ENCODE data around the gene KERA.

Gene KERA

DNA sequence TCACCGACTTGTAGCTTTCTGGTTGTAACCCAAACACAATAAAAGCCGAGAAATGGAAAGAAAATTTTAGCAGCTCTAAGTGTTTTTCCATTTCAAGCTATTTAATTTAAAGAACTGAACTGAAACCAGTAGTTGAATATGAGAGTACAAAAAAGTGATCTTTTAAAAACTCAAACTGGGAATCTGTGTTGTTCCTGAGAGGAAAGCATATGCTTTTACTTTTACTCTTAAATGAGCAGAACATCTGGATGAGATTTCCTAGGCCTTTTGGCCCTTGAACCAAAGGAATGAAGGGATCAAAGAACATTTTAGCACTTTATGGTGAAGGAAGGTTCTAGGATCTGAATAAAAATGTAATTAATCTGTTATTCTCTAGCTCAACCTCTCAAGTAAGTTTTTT lies 1.3 kb downstream of the KERA start:
- Mint-ChIP-seq H3K4me3 (no peak overlapping the region), H3K27ac (no peak overlapping the region), H3K9me3 (no peaks in the 10 kb centered on the region), H3K36me3 (ENCODE audit: low read depth) (no peaks in the 10 kb centered on the region), H3K4me1 (no peaks in the 10 kb centered on the region), H3K27me3 (peaks cover 5% of the 10 kb centered on the region)
- DNase-seq (no peak), ATAC-seq (no peak)

DNA sequence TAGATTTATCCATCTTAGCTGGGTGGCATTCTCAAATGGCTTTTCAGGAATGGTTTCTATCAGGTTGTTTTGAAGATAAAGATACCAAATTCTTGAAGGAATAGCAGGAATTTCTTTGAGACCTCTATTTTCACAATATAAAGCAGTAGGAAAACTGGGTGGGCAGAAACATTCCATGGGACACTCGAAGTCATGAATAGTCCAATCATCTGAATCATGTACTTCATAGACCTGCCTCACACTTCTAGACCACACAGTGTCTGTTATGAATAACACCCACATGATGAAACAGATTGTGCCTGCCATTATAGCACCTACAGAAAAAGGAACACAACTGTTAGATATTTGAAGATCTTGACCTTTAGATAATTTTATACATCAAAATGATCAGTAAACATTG lies 1.8 kb downstream of the KERA start:
- no peak for DNase-seq
- Mint-ChIP-seq H3K27ac (no peak overlapping the region), H3K4me3 (no peak overlapping the region), H3K27me3 (peaks cover 5% of the 10 kb centered on the region), H3K9me3 (no peaks in the 10 kb centered on the region), H3K4me1 (no peaks in the 10 kb centered on the region), H3K36me3 (ENCODE audit: low read depth) (no peaks in the 10 kb centered on the region)
- no peak for ATAC-seq

DNA sequence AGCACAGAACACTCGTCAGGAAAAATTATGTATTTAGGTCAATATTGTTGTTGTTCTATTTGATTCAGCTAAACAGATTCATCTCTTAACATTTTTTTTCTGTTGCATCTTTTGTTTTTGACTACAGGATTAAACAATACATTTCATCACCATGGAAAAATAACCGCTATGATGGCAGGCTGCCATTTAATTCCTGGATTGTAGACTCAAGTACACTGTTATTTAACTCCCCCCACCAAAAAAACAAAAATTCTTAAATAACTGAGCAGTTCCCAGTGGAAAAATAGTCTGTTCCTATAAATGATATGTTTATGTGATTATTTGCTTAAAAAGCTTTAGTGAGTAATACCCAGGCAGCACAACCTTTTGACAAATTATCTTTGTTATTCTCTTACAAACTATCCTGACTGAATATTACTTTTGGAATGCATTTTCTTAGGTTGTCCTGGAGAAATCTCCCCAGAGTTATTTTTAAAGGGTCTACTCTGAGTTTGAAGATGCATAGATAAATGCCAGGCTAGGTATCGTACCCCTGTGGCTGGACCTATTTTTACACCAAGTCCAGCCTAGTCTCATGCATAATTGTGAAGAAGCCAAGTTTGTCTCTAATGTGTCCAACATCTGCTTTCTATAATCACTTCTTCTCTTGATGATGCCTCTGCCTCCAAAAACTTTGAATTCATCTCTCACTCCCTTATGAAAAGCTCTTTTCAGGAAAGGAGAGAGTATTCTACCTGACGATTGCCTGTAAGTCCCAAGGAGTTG lies 3.7 kb downstream of the KERA start:
- no peak for DNase-seq
- H3K9me3 Mint-ChIP-seq: no peaks in the 10 kb centered on the region
- H3K4me1 Mint-ChIP-seq: no peaks in the 10 kb centered on the region
- H3K36me3 Mint-ChIP-seq (ENCODE audit: low read depth): no peaks in the 10 kb centered on the region
- H3K27me3 Mint-ChIP-seq: peaks cover 2% of the 10 kb centered on the region
- no peak overlapping the region for H3K4me3 Mint-ChIP-seq
- ATAC-seq: no peak
- H3K27ac Mint-ChIP-seq: no peak overlapping the region

DNA sequence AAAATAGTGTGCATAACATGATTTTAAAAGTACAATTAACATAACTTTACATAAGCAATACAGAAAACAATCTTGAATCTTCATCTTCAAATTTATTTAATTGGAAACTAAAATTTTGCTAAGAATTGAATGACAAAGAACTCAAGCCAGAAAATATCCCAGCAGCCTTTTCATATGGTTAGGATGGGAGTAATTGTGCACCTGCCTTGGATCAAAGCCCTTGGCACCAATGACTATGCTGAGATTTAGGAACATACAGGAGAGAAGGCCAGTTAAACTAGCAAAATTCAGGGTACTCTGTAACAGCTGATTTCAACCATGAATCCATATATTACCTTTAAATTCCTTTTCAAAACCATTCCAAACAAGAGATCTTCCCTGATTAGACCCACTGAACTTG lies 5.8 kb downstream of the KERA start:
- Mint-ChIP-seq H3K27me3 (peaks cover 2% of the 10 kb centered on the region), H3K36me3 (ENCODE audit: low read depth) (no peaks in the 10 kb centered on the region), H3K27ac (no peak overlapping the region), H3K4me3 (no peak overlapping the region), H3K9me3 (no peaks in the 10 kb centered on the region), H3K4me1 (no peaks in the 10 kb centered on the region)
- ATAC-seq (no peak), DNase-seq (no peak)

GRCh38 chr12:91044586-91044985 lies 13.2 kb downstream of the KERA start:
- no peak for DNase-seq
- Mint-ChIP-seq H3K36me3 (ENCODE audit: low read depth) (no peaks in the 10 kb centered on the region), H3K27ac (no peak overlapping the region), H3K4me1 (no peaks in the 10 kb centered on the region), H3K27me3 (no peaks in the 10 kb centered on the region), H3K9me3 (no peaks in the 10 kb centered on the region), H3K4me3 (no peak overlapping the region)
- ATAC-seq: no peak

GRCh38 chr12:91043408-91043807 lies 14.4 kb downstream of the KERA start:
- Mint-ChIP-seq H3K4me3 (no peak overlapping the region), H3K36me3 (ENCODE audit: low read depth) (no peaks in the 10 kb centered on the region)

DNA sequence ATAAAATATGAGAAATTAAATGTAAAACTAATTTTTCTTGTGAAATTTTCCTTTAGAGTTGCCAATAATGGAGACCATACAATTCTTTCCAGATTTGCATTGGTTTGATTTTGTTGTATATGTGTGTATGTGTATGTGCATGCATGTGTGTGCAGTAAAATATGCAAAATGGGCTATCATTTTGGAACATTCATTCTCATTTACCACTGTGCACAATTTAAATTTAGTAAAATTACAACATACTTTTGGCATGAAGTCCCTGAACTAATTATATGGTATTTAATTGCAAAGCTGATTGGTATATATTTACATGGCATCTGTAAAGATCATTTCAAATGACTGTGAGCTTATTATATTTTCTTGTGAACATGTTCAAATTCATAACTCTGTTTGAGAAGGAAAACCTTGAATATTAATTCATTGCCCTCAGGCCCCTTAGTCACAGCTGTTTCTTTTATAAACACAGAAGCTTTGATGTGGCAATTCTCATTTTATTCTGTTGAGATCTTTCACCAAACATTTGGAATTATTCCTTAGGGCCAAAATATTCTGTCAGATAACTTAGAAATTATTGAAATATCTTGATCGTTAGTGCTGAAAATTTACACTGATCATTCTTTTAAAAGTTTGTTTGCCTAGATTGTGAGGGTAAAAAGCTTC lies 17.6 kb downstream of the KERA start:
- H3K27ac Mint-ChIP-seq: no peak overlapping the region
- no peaks in the 10 kb centered on the region for H3K9me3 Mint-ChIP-seq
- ATAC-seq: no peak
- H3K36me3 Mint-ChIP-seq (ENCODE audit: low read depth): no peaks in the 10 kb centered on the region
- no peak for DNase-seq
- H3K4me1 Mint-ChIP-seq: no peaks in the 10 kb centered on the region
- no peak overlapping the region for H3K4me3 Mint-ChIP-seq
- no peaks in the 10 kb centered on the region for H3K27me3 Mint-ChIP-seq

More at GRCh38 chr12:91043408-91043807, 14.4 kb downstream of the KERA start:
- Mint-ChIP-seq H3K27me3 (no peaks in the 10 kb centered on the region), H3K9me3 (no peaks in the 10 kb centered on the region), H3K27ac (no peak overlapping the region), H3K4me1 (no peaks in the 10 kb centered on the region)
- ATAC-seq (no peak), DNase-seq (no peak)

DNA sequence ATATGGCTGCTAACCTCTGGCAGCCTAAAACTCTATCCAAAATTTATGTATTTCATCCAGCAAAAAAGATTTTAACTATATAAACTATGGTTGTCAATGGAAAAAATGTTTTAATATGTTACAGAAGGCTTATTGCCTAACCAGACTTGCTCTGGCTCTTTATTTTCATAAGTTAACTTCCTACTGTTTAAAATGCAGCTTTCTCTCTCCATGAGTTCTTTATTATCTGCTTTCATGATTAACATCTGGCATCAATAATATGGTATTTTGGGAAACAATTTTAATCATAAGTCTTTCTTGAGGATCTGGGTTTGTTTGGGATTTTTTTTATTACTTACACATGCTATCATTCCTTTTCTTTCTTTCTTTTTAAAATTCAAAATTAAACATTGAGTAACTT lies 20.5 kb downstream of the KERA start:
- no peaks in the 10 kb centered on the region for H3K36me3 Mint-ChIP-seq (ENCODE audit: low read depth)
- H3K4me3 Mint-ChIP-seq: no peak overlapping the region
- DNase-seq (no peak), ATAC-seq (no peak)
- no peaks in the 10 kb centered on the region for H3K9me3 Mint-ChIP-seq
- no peaks in the 10 kb centered on the region for H3K27me3 Mint-ChIP-seq
- no peak overlapping the region for H3K27ac Mint-ChIP-seq
- no peaks in the 10 kb centered on the region for H3K4me1 Mint-ChIP-seq

GRCh38 chr12:91033251-91033650 lies 24.6 kb downstream of the KERA start:
- ATAC-seq (no peak), DNase-seq (no peak)
- Mint-ChIP-seq H3K4me3 (no peak overlapping the region), H3K27me3 (no peaks in the 10 kb centered on the region), H3K27ac (no peak overlapping the region), H3K9me3 (no peaks in the 10 kb centered on the region), H3K36me3 (ENCODE audit: low read depth) (no peaks in the 10 kb centered on the region), H3K4me1 (no peaks in the 10 kb centered on the region)

- H3K27me3 Mint-ChIP-seq: no peaks in the 10 kb centered on the region
- no peaks in the 10 kb centered on the region for H3K4me1 Mint-ChIP-seq
- no peaks in the 10 kb centered on the region for H3K36me3 Mint-ChIP-seq (ENCODE audit: low read depth)
- no peak overlapping the region for H3K4me3 Mint-ChIP-seq
- peak; percentile 59 for ATAC-seq
- H3K9me3 Mint-ChIP-seq: no peaks in the 10 kb centered on the region
- no peak overlapping the region for H3K27ac Mint-ChIP-seq
- no peak for DNase-seq
These were observed 34.4 kb downstream of the KERA start for GRCh38 chr12:91023326-91024004.

- H3K4me1 Mint-ChIP-seq: no peaks in the 10 kb centered on the region
- DNase-seq (no peak), ATAC-seq (no peak)
- H3K4me3 Mint-ChIP-seq: no peak overlapping the region
- no peak overlapping the region for H3K27ac Mint-ChIP-seq
- no peaks in the 10 kb centered on the region for H3K36me3 Mint-ChIP-seq (ENCODE audit: low read depth)
- H3K27me3 Mint-ChIP-seq: no peaks in the 10 kb centered on the region
- H3K9me3 Mint-ChIP-seq: no peaks in the 10 kb centered on the region
These were observed 36.7 kb downstream of the KERA start for GRCh38 chr12:91021076-91021475.

GRCh38 chr12:91019455-91019854 lies 38.4 kb downstream of the KERA start:
- Mint-ChIP-seq H3K4me1 (no peaks in the 10 kb centered on the region), H3K4me3 (no peak overlapping the region), H3K27me3 (no peaks in the 10 kb centered on the region), H3K27ac (no peak overlapping the region), H3K36me3 (ENCODE audit: low read depth) (no peaks in the 10 kb centered on the region), H3K9me3 (no peaks in the 10 kb centered on the region)
- DNase-seq (no peak), ATAC-seq (no peak)

DNA sequence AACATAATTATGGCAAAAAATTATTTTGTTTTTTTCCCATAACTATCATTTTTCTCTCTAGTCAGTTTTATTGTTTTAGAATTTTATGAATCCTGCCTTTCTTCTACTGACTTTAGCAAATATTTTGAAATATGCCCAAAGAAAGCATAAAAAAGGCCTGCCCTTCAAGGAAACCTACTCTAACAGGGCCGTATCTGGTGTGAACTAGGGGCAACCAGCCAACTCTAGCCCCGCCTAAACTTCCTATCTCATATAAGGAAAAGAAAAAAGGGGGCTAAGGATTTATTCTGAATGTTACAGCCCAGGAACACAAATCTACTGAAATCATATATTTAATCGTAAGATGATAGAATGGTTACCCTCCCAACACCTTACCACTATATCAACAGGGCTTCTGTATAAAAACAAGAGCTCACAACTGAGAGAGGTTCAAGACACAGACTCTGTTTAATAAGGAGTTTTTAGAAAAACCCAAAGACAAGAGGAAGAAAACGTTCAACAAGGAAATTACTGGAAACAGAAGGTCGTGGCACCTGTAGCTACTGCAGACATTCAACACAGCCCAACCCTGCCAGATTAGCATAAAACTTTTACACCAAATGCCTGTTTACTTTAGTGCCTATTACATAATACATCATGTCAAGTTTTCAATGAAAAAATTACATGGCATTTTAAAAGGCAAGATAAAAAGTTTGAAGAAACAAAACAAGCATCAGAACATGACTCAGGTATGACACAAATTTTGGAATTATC lies 40.1 kb downstream of the KERA start:
- H3K27me3 Mint-ChIP-seq: peaks cover 6% of the 10 kb centered on the region
- H3K27ac Mint-ChIP-seq: no peak overlapping the region
- no peak overlapping the region for H3K4me3 Mint-ChIP-seq
- H3K4me1 Mint-ChIP-seq: no peaks in the 10 kb centered on the region
- ATAC-seq (no peak), DNase-seq (no peak)
- H3K9me3 Mint-ChIP-seq: no peaks in the 10 kb centered on the region
- no peaks in the 10 kb centered on the region for H3K36me3 Mint-ChIP-seq (ENCODE audit: low read depth)

DNA sequence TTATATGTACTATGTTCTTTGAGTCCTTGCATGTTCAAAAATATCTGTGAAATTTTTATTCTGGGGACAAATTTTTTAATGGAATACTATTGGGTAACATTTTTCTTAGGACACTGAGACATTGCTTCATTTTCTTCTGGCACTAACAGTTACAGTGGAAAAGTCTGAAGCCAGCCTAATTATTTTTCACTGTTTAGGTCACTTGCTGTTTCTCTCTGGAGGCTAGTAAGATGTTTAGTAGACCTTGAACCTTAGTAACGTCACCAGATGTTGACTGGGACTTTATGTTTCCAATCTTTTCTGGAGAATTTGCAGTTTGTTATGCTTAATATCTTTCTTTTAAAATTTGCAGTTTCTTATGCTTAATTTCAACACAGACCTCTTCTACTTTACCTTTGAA lies 40.8 kb downstream of the KERA start:
- Mint-ChIP-seq H3K27me3 (peaks cover 6% of the 10 kb centered on the region), H3K9me3 (no peaks in the 10 kb centered on the region), H3K27ac (no peak overlapping the region), H3K4me1 (no peaks in the 10 kb centered on the region), H3K4me3 (no peak overlapping the region), H3K36me3 (ENCODE audit: low read depth) (no peaks in the 10 kb centered on the region)
- no peak for ATAC-seq
- no peak for DNase-seq

Measured in activated naive CD8-positive, alpha-beta T cell treated with anti-CD3 and anti-CD28 coated beads, Interleukin-2, amount 50 U/mL, for 24 hours (primary cell).